DND-41 (cell line): ENCODE measurements around the gene SSR3.

Experiments used
- CTCF ChIP-seq: IDR thresholded peaks from 2 replicates; pipeline ENCODE4 v1.5.1; 2012; ENCODE audit warnings: borderline replicate concordance, low read length, moderate library complexity, mild to moderate bottlenecking; ENCODE audit not compliant: poor library complexity, severe bottlenecking; ENCODE audit errors: extremely low read depth
- EZH2 ChIP-seq: IDR thresholded peaks from 3 replicates; pipeline ENCODE4 v1.6.1; 2012; ENCODE audit warnings: borderline replicate concordance, low read depth, mild to moderate bottlenecking, moderate library complexity, low read length, inconsistent platforms; ENCODE audit not compliant: severe bottlenecking

GRCh38 chr3:156575641-156576040, 20.7 kb upstream of the SSR3 start:
- no peak for TF ChIP-seq EZH2
- no peak for TF ChIP-seq CTCF
